DOHH2 (cell line): ENCODE results near the gene CLCA4.

Experiments
- CTCF ChIP-seq: fragments of 200-600 bp; sonication (generic); IDR thresholded peaks from one replicate; pipeline ENCODE4 v1.5.1; 2014; ENCODE audit warnings: antibody characterized with exemption, mild to moderate bottlenecking, low read depth, low read length; ENCODE audit not compliant: poor library complexity, severe bottlenecking
- EZH2phosphoT487 ChIP-seq: fragments of 200-600 bp; sonication (generic); IDR thresholded peaks from 2 replicates; pipeline ENCODE4 v1.6.1; 2017; ENCODE audit warnings: borderline replicate concordance, mild to moderate bottlenecking, antibody characterized with exemption, low read length, moderate library complexity, mixed read lengths

GRCh38 chr1:86596224-86596623 is 49.3 kb downstream of the CLCA4 start:
- TF ChIP-seq CTCF (no peak), EZH2phosphoT487 (no peak)
